Heart left ventricle (tissue), 16 donors: Measurements from ENCODE around the gene ADGRD2. TPM values are rescaled to one million over a fixed set of nuclear protein-coding genes. Genes with fewer than 3 reads are reported as not detected.

Experiments used
- ATAC-seq, 4 donors: fragments of 200-7000 bp; cut with Tn5 transposase; one replicate each; pipeline ENCODE4 v1.9.1; 2020 to 2022; ENCODE audit warnings: moderate library complexity in 4 of 4, mild to moderate bottlenecking in 3 of 4, moderate number of reproducible peaks in 1 of 4
- DNase-seq, 5 donors: peaks; one replicate each; pipeline ENCODE4 v3.0.0-alpha.2; 2020
- H3K27ac ChIP-seq, 12 donors: fragments of 200-600 bp; sonication (generic) in 4 of 12; one replicate each; pipeline versions ENCODE4 v1.5.0 to v1.8.0; 2016 to 2022; ENCODE audit warnings: mild to moderate bottlenecking in 2 of 12
- H3K27me3 ChIP-seq, 9 donors: fragments of 200-600 bp; sonication (generic) in 2 of 9; one replicate each; pipeline versions ENCODE4 v1.5.1 to v1.8.0; 2016 to 2022; ENCODE audit warnings: mild to moderate bottlenecking in 3 of 9
- H3K36me3 ChIP-seq, 9 donors: fragments of 200-600 bp; sonication (generic) in 2 of 9; one replicate each; pipeline versions ENCODE4 v1.5.0 to v1.8.0; 2018 to 2022; ENCODE audit warnings: mild to moderate bottlenecking in 2 of 9
- H3K4me1 ChIP-seq, 12 donors: fragments of 200-600 bp; sonication (generic) in 4 of 12; one replicate each; pipeline versions ENCODE4 v1.5.0 to v1.8.0; 2016 to 2022; ENCODE audit warnings: mild to moderate bottlenecking in 3 of 12
- H3K4me3 ChIP-seq, 12 donors: fragments of 200-600 bp; sonication (generic) in 4 of 12; one replicate each; pipeline versions ENCODE4 v1.5.0 to v1.8.0; 2017 to 2022; ENCODE audit warnings: mild to moderate bottlenecking in 9 of 12, moderate library complexity in 4 of 12
- H3K9me3 ChIP-seq, 12 donors: fragments of 200-600 bp; sonication (generic) in 4 of 12; one replicate each; pipeline versions ENCODE4 v1.5.0 to v1.8.0; 2016 to 2022; ENCODE audit warnings: mild to moderate bottlenecking in 1 of 12
- CTCF ChIP-seq, 12 donors: fragments of 200-600 bp; sonication (generic) in 4 of 12; IDR thresholded peaks; one replicate each; pipeline versions ENCODE4 v1.5.0 to v1.8.0; 2018 to 2022; ENCODE audit warnings: antibody characterized with exemption in 12 of 12, mild to moderate bottlenecking in 5 of 12
- POLR2A ChIP-seq, 2 donors: fragments of 450-650 bp; IDR thresholded peaks; one replicate each; pipeline ENCODE4 v1.6.1; 2017; ENCODE audit warnings: antibody characterized with exemption in 2 of 2, mild to moderate bottlenecking in 2 of 2, moderate library complexity in 2 of 2
- WGBS, 4 donors: extraction: QIAGEN DNeasy Blood & Tissue Kit in 2 of 4; methylation state at CpG; one replicate each; pipeline versions ENCODE4 v1.1.5 to v1.1.7; 2013 to 2018; 5-methylcytosine and 5-hydroxymethylcytosine counted together
- intact Hi-C, 10 donors: fragments of 100-400 bp; cut with DNase I; formaldehyde crosslinking; loops; one replicate each; pipeline versions ENCODE4 v1.11.1 to v1.14.2; 2022
- polyA plus RNA-seq, 2 donors: library from polyadenylated mRNA; stranded (reverse); fragments of 200-250 nt; gene quantifications; one replicate each; pipeline ENCODE4 v1.2.3, GENCODE V29; 2013
- total RNA-seq, 9 donors: library from RNA; depleted of rRNA in 2 of 9; stranded (reverse); fragments of >200 nt in 2 of 9; fragmentation: NEBNext Ultra II Directional in 3 of 9; extraction: Animal tissue kit (Norgen Biotek cat#: 25700) in 3 of 9; gene quantifications; one replicate each; pipeline versions ENCODE4 v1.1.0 to v1.2.4, GENCODE V29; 2016 to 2023
- donor health status: ischemic (EF 13 %, LVEDD 7.1; RV severe dilation, severe dysfunction).
- donor health status: healthy with polysubstance abuse.
- donor health status: DM: no; HTN: yes; CAD: no.
- donor health status: DM: no; HTN: no; CAD: no.
- donor health status: ischemic (EF 25% LVEDD 6.9; RV normal size, moderate dysfunction).
- donor health status: ischemic (EF 25% LVEDD 5.7; RV mildly dilated, moderate dysfunction).
- donor health status: healthy.
- donor health status: DM: yes; HTN: yes; CAD: no.
- donor health status: ischemic (EF 35%, LVEDD 5.7; RV mildly dilated, moderate dysfunction).
- donor health status: nonischemic (EF 11% LVEDD 7.7; RV severe dilation, severe dysfunction).
- donor health status: DM: yes; HTN: yes; CAD: no.
- donor health status: PGD.
- donor health status: ischemic (EF 29% LVEDD 5.4; RV normal size, mild dysfunction).
- donor health status: nonischemic (EF 23%, LVEDD 6.1; RV moderate dilation, normal function).

The ADGRD2 gene
- total and polyA plus RNA-seq, 11 donors = not detected

GRCh38 chr9:124500796-124501611 lies 50.8 kb downstream of the ADGRD2 start:
- Histone ChIP-seq H3K4me1 (peaks cover 0 to 23% (median 4%) of the 10 kb centered on the region in 12 donors), H3K9me3 (no peaks in the 10 kb centered on the region), H3K4me3 (no peak overlapping the region), H3K36me3 (no peaks in the 10 kb centered on the region), H3K27me3 (peaks cover 22 to 75% (median 51%) of the 10 kb centered on the region in 9 donors), H3K27ac (no peak overlapping the region)
- 59 to 77% (median 61%) methylated on average over 9 to 12 of the region's 12 CpGs for WGBS, 4 donors
- DNase-seq (peak in 1 of 5 donors; percentile 13), ATAC-seq (no peak)
- intact Hi-C loops = no loop called here
- no peak for TF ChIP-seq POLR2A (IDR thresholded peaks at IDR 0.05)
- TF ChIP-seq CTCF (IDR thresholded peaks at IDR 0.05) = no peak

GRCh38 chr9:124501771-124502320 lies 51.6 kb downstream of the ADGRD2 start:
- Histone ChIP-seq H3K36me3 (no peaks in the 10 kb centered on the region), H3K4me1 (peaks cover 0 to 23% (median 4%) of the 10 kb centered on the region in 12 donors), H3K27me3 (peaks cover 22 to 70% (median 51%) of the 10 kb centered on the region in 9 donors), H3K4me3 (no peak overlapping the region), H3K9me3 (no peaks in the 10 kb centered on the region), H3K27ac (no peak overlapping the region)
- WGBS, 4 donors = 61 to 71% (median 67%) methylated on average over 11 of the region's 11 CpGs
- TF ChIP-seq CTCF (IDR thresholded peaks at IDR 0.05) = no peak
- ATAC-seq (no peak), DNase-seq (peak in 1 of 5 donors; percentile 2)
- intact Hi-C loops = no loop called here

- WGBS, 4 donors = 5 to 11% (median 8%) methylated on average over 47 to 96 of the region's 96 CpGs
- intact Hi-C loops = no loop called here
- Histone ChIP-seq H3K36me3 (no peaks in the 10 kb centered on the region), H3K4me1 (peaks cover 0 to 23% (median 4%) of the 10 kb centered on the region in 12 donors), H3K27me3 (peaks cover 22 to 70% (median 51%) of the 10 kb centered on the region in 9 donors), H3K4me3 (peak overlapping the region in 1 of 12 donors; percentile 5), H3K9me3 (no peaks in the 10 kb centered on the region), H3K27ac (no peak overlapping the region)
- DNase-seq (peak in 1 of 5 donors; percentile 19), ATAC-seq (no peak)
- no peak for TF ChIP-seq CTCF (IDR thresholded peaks at IDR 0.05)
- no peak for TF ChIP-seq POLR2A (IDR thresholded peaks at IDR 0.05)
These were observed 52.8 kb downstream of the ADGRD2 start for GRCh38 chr9:124502711-124503702.
